HG02870 (cell line): ENCODE results near the gene PRRT4.

Experiments used
- ATAC-seq: cut with Tn5 transposase; IDR thresholded peaks from one replicate; pipeline ENCODE4 v1.9.1; 2021; ENCODE audit warnings: mild to moderate bottlenecking, moderate library complexity; ENCODE audit not compliant: unreplicated experiment

PRRT4 gene

GRCh38 chr7:128396357-128396756, 34.9 kb upstream of the PRRT4 start:
- no peak for ATAC-seq

- ATAC-seq: no peak
Measured at GRCh38 chr7:128395748-128396147, 34.3 kb upstream of the PRRT4 start.

GRCh38 chr7:128394904-128395496, 33.5 kb upstream of the PRRT4 start:
- no peak for ATAC-seq

GRCh38 chr7:128393526-128394330, 32.2 kb upstream of the PRRT4 start:
- ATAC-seq: no peak

GRCh38 chr7:128392446-128393327, 31.2 kb upstream of the PRRT4 start:
- no peak for ATAC-seq

GRCh38 chr7:128391805-128392204, 30.3 kb upstream of the PRRT4 start:
- ATAC-seq: no peak

GRCh38 chr7:128390871-128391565, 29.5 kb upstream of the PRRT4 start:
- ATAC-seq: no peak

GRCh38 chr7:128389618-128390329, 28.3 kb upstream of the PRRT4 start:
- ATAC-seq: no peak

- ATAC-seq: no peak
Measured at GRCh38 chr7:128389085-128389617, 27.7 kb upstream of the PRRT4 start.

GRCh38 chr7:128388145-128388485, 26.6 kb upstream of the PRRT4 start:
- no peak for ATAC-seq

GRCh38 chr7:128387216-128388144, 26.0 kb upstream of the PRRT4 start:
- peak; percentile 73 for ATAC-seq

GRCh38 chr7:128385988-128386925, 24.8 kb upstream of the PRRT4 start:
- no peak for ATAC-seq

- ATAC-seq: no peak
Measured at GRCh38 chr7:128384726-128385125, 23.2 kb upstream of the PRRT4 start.

GRCh38 chr7:128383776-128384175, 22.3 kb upstream of the PRRT4 start:
- no peak for ATAC-seq

GRCh38 chr7:128381161-128381821, 19.8 kb upstream of the PRRT4 start:
- ATAC-seq: no peak

- ATAC-seq: no peak
Measured at GRCh38 chr7:128380483-128381106, 19.1 kb upstream of the PRRT4 start.

- no peak for ATAC-seq
Measured at GRCh38 chr7:128379900-128380479, 18.5 kb upstream of the PRRT4 start.
